Liver (tissue), 9 donors: ENCODE results near the gene TUBG2. TPM values are rescaled to one million over a fixed set of nuclear protein-coding genes. Genes with fewer than 3 reads are reported as not detected.
"Not testable (repeated sequence)": the region's sequence is repeated elsewhere in the genome, so short reads cannot be mapped to it uniquely, and the experiment has no call there.

Experiments
- DNase-seq: peaks from one replicate; pipeline ENCODE4 v3.0.0-alpha.2; 2017; ENCODE audit warnings: low spot score
- H3K27ac ChIP-seq, 2 donors: one replicate each; pipeline ENCODE4 v1.7.0; 2013; ENCODE audit warnings: inconsistent platforms in 2 of 2, low read length in 2 of 2, control low read depth in 1 of 2, low read depth in 1 of 2, mild to moderate bottlenecking in 1 of 2
- H3K27me3 ChIP-seq, 4 donors: one replicate each; pipeline versions ENCODE4 v1.6.1 to v1.7.0; 2013; ENCODE audit warnings: low read length in 3 of 4, inconsistent platforms in 1 of 4, mild to moderate bottlenecking in 1 of 4, moderate library complexity in 1 of 4; ENCODE audit not compliant: control insufficient read depth in 4 of 4, insufficient read depth in 4 of 4
- H3K36me3 ChIP-seq, 4 donors: one replicate each; pipeline versions ENCODE4 v1.6.1 to v1.7.0; 2013; ENCODE audit warnings: low read length in 3 of 4, mild to moderate bottlenecking in 3 of 4, low read depth in 1 of 4, moderate library complexity in 1 of 4; ENCODE audit not compliant: control insufficient read depth in 4 of 4, insufficient read depth in 3 of 4
- H3K4me1 ChIP-seq, 4 donors: one replicate each; pipeline versions ENCODE4 v1.6.1 to v1.7.0; 2013; ENCODE audit warnings: low read length in 3 of 4, mild to moderate bottlenecking in 3 of 4, moderate library complexity in 1 of 4; ENCODE audit not compliant: control insufficient read depth in 4 of 4, insufficient read depth in 4 of 4
- H3K4me3 ChIP-seq, 3 donors: one replicate each; pipeline versions ENCODE4 v1.6.1 to v1.7.0; 2013; ENCODE audit warnings: low read length in 3 of 3, control low read depth in 1 of 3, low read depth in 1 of 3, mild to moderate bottlenecking in 1 of 3
- H3K9ac ChIP-seq, 2 donors: one replicate each; pipeline ENCODE4 v1.7.0; 2013; ENCODE audit warnings: low read length in 2 of 2, mild to moderate bottlenecking in 2 of 2, moderate library complexity in 2 of 2, control low read depth in 1 of 2, low read depth in 1 of 2
- H3K9me3 ChIP-seq, 4 donors: one replicate each; pipeline versions ENCODE4 v1.6.1 to v1.7.0; 2013; ENCODE audit warnings: low read length in 3 of 4; ENCODE audit not compliant: control insufficient read depth in 4 of 4
- CTCF ChIP-seq: fragments of 150-350 bp; IDR thresholded peaks from 2 replicates; pipeline ENCODE4 v1.5.1; 2017; ENCODE audit warnings: improper control_type of control experiment, low read depth, low read length; ENCODE audit not compliant: missing input control
- EGR1 ChIP-seq, 2 donors: IDR thresholded peaks; 2 replicates each; pipeline ENCODE4 v1.6.1; 2016 to 2018; ENCODE audit warnings: antibody characterized with exemption in 2 of 2, low read depth in 2 of 2
- FOXA1 ChIP-seq: IDR thresholded peaks from 2 replicates; pipeline ENCODE4 v1.6.1; 2016; ENCODE audit warnings: antibody characterized with exemption
- FOXA2 ChIP-seq: IDR thresholded peaks from 2 replicates; pipeline ENCODE4 v1.6.1; 2016; ENCODE audit warnings: antibody characterized with exemption
- GABPA ChIP-seq, 2 donors: IDR thresholded peaks in 1 of 2; conservative IDR thresholded peaks in 1 of 2; 2 replicates each; pipeline ENCODE4 v1.6.1; 2016; ENCODE audit warnings: antibody characterized with exemption in 2 of 2, mild to moderate bottlenecking in 1 of 2, moderate library complexity in 1 of 2
- HNF4A ChIP-seq, 2 donors: conservative IDR thresholded peaks; 2 replicates each; pipeline ENCODE4 v1.6.1; 2016; ENCODE audit warnings: antibody characterized with exemption in 2 of 2, mild to moderate bottlenecking in 2 of 2
- JUND ChIP-seq, 2 donors: IDR thresholded peaks; 2 replicates each; pipeline ENCODE4 v1.6.1; 2016; ENCODE audit warnings: antibody characterized with exemption in 2 of 2
- MAX ChIP-seq: IDR thresholded peaks from 2 replicates; pipeline ENCODE4 v1.6.1; 2016; ENCODE audit warnings: antibody characterized with exemption
- RAD21 ChIP-seq, 2 donors: IDR thresholded peaks; 2 replicates each; pipeline ENCODE4 v1.6.1; 2016; ENCODE audit warnings: antibody characterized with exemption in 2 of 2, mild to moderate bottlenecking in 2 of 2
- RXRA ChIP-seq, 2 donors: IDR thresholded peaks; 2 replicates each; pipeline ENCODE4 v1.6.1; 2017 to 2018; ENCODE audit warnings: antibody characterized with exemption in 2 of 2, mild to moderate bottlenecking in 1 of 2
- SP1 ChIP-seq: IDR thresholded peaks from 2 replicates; pipeline ENCODE4 v1.6.1; 2018; ENCODE audit warnings: antibody characterized with exemption, mild to moderate bottlenecking
- TAF1 ChIP-seq: conservative IDR thresholded peaks from 2 replicates; pipeline ENCODE4 v1.6.1; 2016; ENCODE audit warnings: antibody characterized with exemption, mild to moderate bottlenecking
- ZBTB33 ChIP-seq: IDR thresholded peaks from 2 replicates; pipeline ENCODE4 v1.6.1; 2016; ENCODE audit warnings: antibody characterized with exemption
- WGBS: extraction: QIAGEN DNeasy Blood & Tissue Kit; methylation state at CpG from one replicate; pipeline ENCODE4 v1.1.7; 2013; 5-methylcytosine and 5-hydroxymethylcytosine counted together
- polyA plus RNA-seq, 2 donors: library from polyadenylated mRNA; stranded (reverse) in 1 of 2; unstranded in 1 of 2; fragments of 200-250 nt in 1 of 2; fragments of >200 nt in 1 of 2; fragmentation: Nextera tagmentation in 1 of 2; extraction: Ambion mirVana in 1 of 2; gene quantifications; one replicate each; pipeline versions ENCODE4 v1.2.1 to v1.2.3, GENCODE V29; 2013 to 2015
- total RNA-seq, 2 donors: library from RNA; depleted of rRNA; stranded (reverse); fragments of >200 nt; gene quantifications; one replicate each; pipeline ENCODE4 v1.2.3, GENCODE V29; 2014
- donor health status: healthy.
- donor health status: healthy.
- donor health status: healthy.
- donor health status: healthy.
- donor health status: healthy.

The TUBG2 gene
- total and polyA plus RNA-seq, 4 donors = 1.4 to 10.8 (median 5.0) TPM

GRCh38 chr17:42618442-42619150, 40.5 kb upstream of the TUBG2 start (continued):
- TF ChIP-seq CTCF (peak; percentile 42), SP1 (peak; percentile 47), FOXA2 (no peak), JUND (IDR thresholded peaks at IDR 0.05) (no peak), ZBTB33 (no peak), TAF1 (no peak), FOXA1 (peak; percentile 14)

- peaks cover 0 to 13% (median 10%) of the 10 kb centered on the region in 4 donors for H3K4me1 ChIP-seq
- DNase-seq, H3K36me3 ChIP-seq, H3K27me3 ChIP-seq, H3K9ac ChIP-seq, H3K4me3 ChIP-seq, H3K9me3 ChIP-seq, H3K27ac ChIP-seq: not testable (repeated sequence)
- 97% methylated on average over 3 of the region's 3 CpGs for WGBS
These were observed 37.1 kb upstream of the TUBG2 start for GRCh38 chr17:42621987-42622386.

- Histone ChIP-seq H3K4me3 (no peak overlapping the region), H3K27ac (no peak overlapping the region), H3K27me3 (no peaks in the 10 kb centered on the region), H3K9me3 (no peaks in the 10 kb centered on the region), H3K4me1 (peaks cover 0 to 10% (median 8%) of the 10 kb centered on the region in 4 donors), H3K9ac (no peak overlapping the region), H3K36me3 (no peaks in the 10 kb centered on the region)
- TF ChIP-seq TAF1 (no peak), CTCF (no peak), FOXA1 (no peak), GABPA (IDR thresholded peaks at IDR 0.05 in 1 of 2, conservative IDR thresholded peaks at IDR 0.05 in 1 of 2) (no peak), FOXA2 (no peak), MAX (no peak), RAD21 (IDR thresholded peaks at IDR 0.05) (no peak), HNF4A (conservative IDR thresholded peaks at IDR 0.05) (no peak), EGR1 (IDR thresholded peaks at IDR 0.05; ENCODE audit: low read depth in 2 of 2) (no peak), RXRA (IDR thresholded peaks at IDR 0.05) (no peak)
- WGBS = 95% methylated on average over 2 of the region's 2 CpGs
- DNase-seq = no peak
These were observed 35.8 kb upstream of the TUBG2 start for GRCh38 chr17:42623271-42623670.
